H1 (cell line): ENCODE results near the gene SIM2. TPM values are rescaled to one million over a fixed set of nuclear protein-coding genes. Genes with fewer than 3 reads are reported as not detected.

ENCODE experiments used
- EP300 ChIP-seq, 2 experiments: IDR thresholded peaks; 1 replicate in 1 of 2; 2 replicates in 1 of 2; pipeline ENCODE4 v1.6.1; 2011 to 2012; ENCODE audit warnings: low read depth in 2 of 2, low read length in 2 of 2, mild to moderate bottlenecking in 2 of 2, borderline replicate concordance in 1 of 2, inconsistent platforms in 1 of 2, moderate library complexity in 1 of 2
- USF2 ChIP-seq: IDR thresholded peaks from 2 replicates; pipeline ENCODE4 v1.6.1; 2011; ENCODE audit warnings: low read length, improper control_type of control experiment
- polyA plus RNA-seq, 7 experiments: library from polyadenylated mRNA; depleted of rRNA in 3 of 7; stranded (reverse) in 5 of 7; unstranded in 2 of 7; fragments of >200 nt in 5 of 7; fragments of 200-250 nt in 2 of 7; gene quantifications; 1 replicate in 5 of 7; 2 replicates in 1 of 7; 4 replicates in 1 of 7; pipeline versions ENCODE4 v1.2.1 to v1.2.3, GENCODE V29; 2011 to 2013; ENCODE audit warnings: missing spikeins in 2 of 7, mixed read lengths in 2 of 7
- total RNA-seq: library from RNA; stranded (reverse); fragmentation: NEBNext Ultra II Directional; extraction: Animal tissue kit (Norgen Biotek cat#: 25700); gene quantifications from 2 replicates; pipeline ENCODE4 v1.2.1, GENCODE V29; 2021

Gene SIM2
- total and polyA plus RNA-seq, 2 of the 8 experiments (the other 6 are each of a cell fraction or from before 2014, with no cell fraction given), result 0.05 to 0.26 TPM

DNA sequence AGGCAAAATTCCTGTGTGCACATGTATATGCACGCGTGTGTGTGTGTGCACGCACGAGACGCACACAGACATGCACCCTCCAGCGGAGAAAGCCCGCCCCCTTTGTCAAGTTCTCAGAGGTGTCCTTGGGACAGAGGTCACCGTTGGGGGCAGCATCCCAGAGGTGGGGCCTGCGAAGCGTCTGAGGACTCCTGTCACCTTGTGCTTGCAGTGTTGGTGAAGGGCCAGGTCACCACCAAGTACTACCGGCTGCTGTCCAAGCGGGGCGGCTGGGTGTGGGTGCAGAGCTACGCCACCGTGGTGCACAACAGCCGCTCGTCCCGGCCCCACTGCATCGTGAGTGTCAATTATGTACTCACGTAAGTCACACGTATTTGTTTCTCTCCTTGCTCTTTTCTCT, 42.6 kb downstream of the SIM2 start (continued):
- no peak for TF ChIP-seq EP300 (IDR thresholded peaks at IDR 0.05; ENCODE audit: borderline replicate concordance in 1 of 2, low read depth in 2 of 2, low read length in 2 of 2)
- no peak for TF ChIP-seq USF2
